ENCODE data around the gene CD99.

The CD99 gene

DNA sequence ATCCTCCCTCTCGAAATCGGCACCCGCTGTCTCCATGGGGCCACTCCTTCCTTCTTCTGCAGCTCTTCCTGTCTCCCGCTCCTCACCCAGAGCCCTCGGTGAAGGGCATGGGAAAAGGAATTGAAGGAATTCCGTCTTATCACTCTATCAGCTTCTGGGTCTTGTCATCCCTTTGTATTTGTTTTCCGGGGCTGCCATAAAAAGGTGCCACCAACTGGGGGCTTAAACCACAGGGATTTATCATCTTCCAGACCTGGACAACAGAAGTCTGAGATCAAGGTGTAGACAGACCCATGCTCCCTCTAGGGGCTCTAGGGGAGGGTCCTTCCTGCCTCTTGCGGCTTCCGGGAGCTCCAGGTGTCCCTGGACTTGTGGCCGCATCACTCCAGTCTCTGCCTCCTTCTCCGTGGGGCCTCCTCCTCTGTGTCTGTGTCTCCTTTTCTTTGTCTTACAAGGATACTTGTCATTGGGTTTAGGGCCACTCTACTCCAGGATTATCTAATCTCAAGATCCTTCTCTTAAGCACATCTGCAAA, 24.0 kb downstream of the CD99 start:
- no peak overlapping the region for H3K4me3 ChIP-seq (ENCODE audit: low read length)
- DNase-seq, result no peak
- H3F3A ChIP-seq (ENCODE audit: insufficient read depth, low read length), result no peaks in the 10 kb centered on the region
- no peak overlapping the region for H3K4me2 ChIP-seq (ENCODE audit: low read depth, low read length)
- H3K27ac ChIP-seq (ENCODE audit: low read length), result no peak overlapping the region
- no peaks in the 10 kb centered on the region for H3K36me3 ChIP-seq (replicated peaks; ENCODE audit: insufficient read depth, low read length)
- H3K79me2 ChIP-seq (ENCODE audit: low read length), result no peaks in the 10 kb centered on the region
- no peaks in the 10 kb centered on the region for H3K9me3 ChIP-seq (replicated peaks; ENCODE audit: insufficient read depth, low read length)
- no peaks in the 10 kb centered on the region for H3K27me3 ChIP-seq (replicated peaks; ENCODE audit: insufficient read depth, low read length)
- no peak for TF ChIP-seq EZH2phosphoT487 (IDR thresholded peaks at IDR 0.05; ENCODE audit: low read length)
- TF ChIP-seq CTCF (IDR thresholded peaks at IDR 0.05; ENCODE audit: low read length), result no peak
- no peak for TF ChIP-seq EZH2 (optimal IDR thresholded peaks at IDR 0.05; ENCODE audit: low read depth, low read length)
- H3K9ac ChIP-seq (ENCODE audit: low read length), result no peak overlapping the region
- no peaks in the 10 kb centered on the region for H3K4me1 ChIP-seq (ENCODE audit: low read length)
- H4K20me1 ChIP-seq (ENCODE audit: insufficient read depth, low read length), result no peaks in the 10 kb centered on the region
- H3K9me2 ChIP-seq (replicated peaks; ENCODE audit: insufficient read depth, low read length), result no peaks in the 10 kb centered on the region
- no peak overlapping the region for H2AFZ ChIP-seq (ENCODE audit: low read length)

GRCh38 chrX:2717312-2717711, 26.2 kb downstream of the CD99 start:
- no peaks in the 10 kb centered on the region for H3K27me3 ChIP-seq (replicated peaks; ENCODE audit: insufficient read depth, low read length)
- no peaks in the 10 kb centered on the region for H3K36me3 ChIP-seq (replicated peaks; ENCODE audit: insufficient read depth, low read length)

DNA sequence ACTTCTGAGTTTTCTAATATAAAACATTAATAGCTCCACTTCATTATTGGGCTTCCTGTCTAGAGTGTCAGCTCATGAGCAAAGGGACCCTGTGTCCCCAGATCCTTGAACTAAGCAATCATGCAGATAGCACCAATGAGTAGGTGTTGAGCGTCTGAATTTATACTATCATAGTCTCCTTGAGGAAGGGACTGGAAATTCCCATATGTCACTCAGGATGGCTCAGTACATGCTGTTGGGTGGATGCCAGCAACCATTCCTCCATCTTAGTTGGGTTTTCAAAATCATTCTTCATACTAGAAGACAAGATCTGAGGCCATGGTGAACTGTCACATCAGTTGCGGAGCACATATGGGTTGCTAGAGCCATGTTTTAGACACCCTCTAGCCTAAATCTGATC, 27.7 kb downstream of the CD99 start:
- Histone ChIP-seq H3K4me3 (ENCODE audit: low read length) (no peak overlapping the region), H3K79me2 (ENCODE audit: low read length) (no peaks in the 10 kb centered on the region), H3K9ac (ENCODE audit: low read length) (no peak overlapping the region), H3F3A (ENCODE audit: insufficient read depth, low read length) (no peaks in the 10 kb centered on the region), H3K4me2 (ENCODE audit: low read depth, low read length) (no peak overlapping the region), H4K20me1 (ENCODE audit: insufficient read depth, low read length) (no peaks in the 10 kb centered on the region), H2AFZ (ENCODE audit: low read length) (no peak overlapping the region), H3K27me3 (replicated peaks; ENCODE audit: insufficient read depth, low read length) (no peaks in the 10 kb centered on the region), H3K9me2 (replicated peaks; ENCODE audit: insufficient read depth, low read length) (no peaks in the 10 kb centered on the region), H3K9me3 (replicated peaks; ENCODE audit: insufficient read depth, low read length) (no peaks in the 10 kb centered on the region), H3K27ac (ENCODE audit: low read length) (no peak overlapping the region), H3K4me1 (ENCODE audit: low read length) (no peaks in the 10 kb centered on the region), H3K36me3 (replicated peaks; ENCODE audit: insufficient read depth, low read length) (no peaks in the 10 kb centered on the region)
- DNase-seq, result no peak
- TF ChIP-seq CTCF (IDR thresholded peaks at IDR 0.05; ENCODE audit: low read length) (no peak), EZH2 (optimal IDR thresholded peaks at IDR 0.05; ENCODE audit: low read depth, low read length) (no peak), EZH2phosphoT487 (IDR thresholded peaks at IDR 0.05; ENCODE audit: low read length) (no peak)

More at GRCh38 chrX:2717312-2717711, 26.2 kb downstream of the CD99 start:
- H4K20me1 ChIP-seq (ENCODE audit: insufficient read depth, low read length), result no peaks in the 10 kb centered on the region
- no peaks in the 10 kb centered on the region for H3K79me2 ChIP-seq (ENCODE audit: low read length)
- TF ChIP-seq EZH2phosphoT487 (IDR thresholded peaks at IDR 0.05; ENCODE audit: low read length), result no peak
- TF ChIP-seq CTCF (IDR thresholded peaks at IDR 0.05; ENCODE audit: low read length), result no peak
- TF ChIP-seq EZH2 (optimal IDR thresholded peaks at IDR 0.05; ENCODE audit: low read depth, low read length), result no peak
- H3K9me2 ChIP-seq (replicated peaks; ENCODE audit: insufficient read depth, low read length), result no peaks in the 10 kb centered on the region
- DNase-seq, result no peak
- no peak overlapping the region for H3K9ac ChIP-seq (ENCODE audit: low read length)
- H3K4me1 ChIP-seq (ENCODE audit: low read length), result no peaks in the 10 kb centered on the region
- H3K27ac ChIP-seq (ENCODE audit: low read length), result no peak overlapping the region
- no peak overlapping the region for H3K4me2 ChIP-seq (ENCODE audit: low read depth, low read length)
- no peaks in the 10 kb centered on the region for H3F3A ChIP-seq (ENCODE audit: insufficient read depth, low read length)
- H3K9me3 ChIP-seq (replicated peaks; ENCODE audit: insufficient read depth, low read length), result no peaks in the 10 kb centered on the region
- H2AFZ ChIP-seq (ENCODE audit: low read length), result no peak overlapping the region
- H3K4me3 ChIP-seq (ENCODE audit: low read length), result no peak overlapping the region

Measured in MM.1S (cell line).